Thoracic aorta (tissue), 2 donors: Measurements from ENCODE around the gene CGB7. TPM values are rescaled to one million over a fixed set of nuclear protein-coding genes. Genes with fewer than 3 reads are reported as not detected.
"Not testable (repeated sequence)": the region's sequence is repeated elsewhere in the genome, so short reads cannot be mapped to it uniquely, and the experiment has no call there.

Experiments
- ATAC-seq: fragments of 150-250 bp; one replicate; pipeline ENCODE4 v1.8.0; 2017; ENCODE audit warnings: low read depth; ENCODE audit not compliant: insufficient number of reproducible peaks, low FRiP score
- DNase-seq: peaks from one replicate; pipeline ENCODE4 v3.0.0-alpha.2; 2020; ENCODE audit warnings: low spot score
- H3K27ac ChIP-seq, 2 donors: fragments of 200-600 bp; sonication (generic); 1 replicate in 1 of 2; 2 replicates in 1 of 2; pipeline ENCODE4 v1.5.1; 2016; ENCODE audit warnings: mild to moderate bottlenecking in 2 of 2, moderate library complexity in 2 of 2
- H3K27me3 ChIP-seq: fragments of 200-600 bp; sonication (generic); replicated peaks from 2 replicates; pipeline ENCODE4 v1.6.0; 2016; ENCODE audit warnings: mild to moderate bottlenecking; ENCODE audit not compliant: insufficient read depth
- H3K36me3 ChIP-seq: fragments of 200-600 bp; sonication (generic); one replicate; pipeline ENCODE4 v1.5.1; 2016
- H3K4me1 ChIP-seq, 2 donors: fragments of 200-600 bp; sonication (generic); 1 replicate in 1 of 2; 2 replicates in 1 of 2; pipeline versions ENCODE4 v1.5.1 to v1.6.0; 2016; ENCODE audit warnings: low read depth in 2 of 2, mild to moderate bottlenecking in 1 of 2; ENCODE audit not compliant: control insufficient read depth in 1 of 2
- H3K4me3 ChIP-seq: fragments of 200-600 bp; sonication (generic); 2 replicates; pipeline ENCODE4 v1.5.1; 2016; ENCODE audit warnings: mild to moderate bottlenecking
- H3K9me3 ChIP-seq: fragments of 200-600 bp; sonication (generic); 2 replicates; pipeline ENCODE4 v1.5.1; 2016
- CTCF ChIP-seq: fragments of 200-600 bp; sonication (generic); IDR thresholded peaks from one replicate; pipeline ENCODE4 v1.5.1; 2019; ENCODE audit warnings: antibody characterized with exemption
- total RNA-seq, 2 donors: library from RNA; depleted of rRNA; stranded (reverse); fragments of >200 nt; gene quantifications; one replicate each; pipeline versions ENCODE4 v1.1.0 to v1.2.3, GENCODE V29; 2016

The CGB7 gene
- total RNA-seq, 2 donors from 2014 or later: not detected

DNA sequence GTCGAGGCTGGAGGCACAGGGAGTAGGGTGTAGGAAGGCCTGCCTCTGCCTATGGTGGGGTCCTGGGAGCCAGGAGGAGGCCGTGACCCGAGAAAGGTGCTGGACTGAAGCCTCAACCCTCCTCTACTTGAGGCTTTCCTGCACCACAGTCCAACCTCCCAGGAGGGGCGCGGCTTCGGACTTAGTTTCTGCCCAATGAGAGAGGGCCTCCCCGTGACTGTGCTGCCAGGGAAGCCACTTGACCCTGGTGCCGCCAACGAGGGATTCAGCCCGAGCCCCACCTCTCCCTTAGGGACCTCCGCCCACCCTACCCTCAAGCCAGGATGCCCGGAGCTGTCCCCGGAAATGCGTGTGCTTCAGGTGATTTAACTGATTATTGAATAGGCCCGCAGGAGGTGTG is 33.3 kb downstream of the CGB7 start, which contains the start of gene CGB3:
Gene CGB3, minus strand, starts transcription at position 101 of the 400 bp plus-strand sequence. CDS start 362 bp downstream, outside the sequence.
- not testable (repeated sequence) for H3K4me3 ChIP-seq, ATAC-seq, H3K27ac ChIP-seq, H3K27me3 ChIP-seq, H3K9me3 ChIP-seq, H3K36me3 ChIP-seq, DNase-seq, H3K4me1 ChIP-seq

- H3K4me3 ChIP-seq: no peak overlapping the region
Measured at GRCh38 chr19:49022116-49022515, 35.4 kb downstream of the CGB7 start.

DNA sequence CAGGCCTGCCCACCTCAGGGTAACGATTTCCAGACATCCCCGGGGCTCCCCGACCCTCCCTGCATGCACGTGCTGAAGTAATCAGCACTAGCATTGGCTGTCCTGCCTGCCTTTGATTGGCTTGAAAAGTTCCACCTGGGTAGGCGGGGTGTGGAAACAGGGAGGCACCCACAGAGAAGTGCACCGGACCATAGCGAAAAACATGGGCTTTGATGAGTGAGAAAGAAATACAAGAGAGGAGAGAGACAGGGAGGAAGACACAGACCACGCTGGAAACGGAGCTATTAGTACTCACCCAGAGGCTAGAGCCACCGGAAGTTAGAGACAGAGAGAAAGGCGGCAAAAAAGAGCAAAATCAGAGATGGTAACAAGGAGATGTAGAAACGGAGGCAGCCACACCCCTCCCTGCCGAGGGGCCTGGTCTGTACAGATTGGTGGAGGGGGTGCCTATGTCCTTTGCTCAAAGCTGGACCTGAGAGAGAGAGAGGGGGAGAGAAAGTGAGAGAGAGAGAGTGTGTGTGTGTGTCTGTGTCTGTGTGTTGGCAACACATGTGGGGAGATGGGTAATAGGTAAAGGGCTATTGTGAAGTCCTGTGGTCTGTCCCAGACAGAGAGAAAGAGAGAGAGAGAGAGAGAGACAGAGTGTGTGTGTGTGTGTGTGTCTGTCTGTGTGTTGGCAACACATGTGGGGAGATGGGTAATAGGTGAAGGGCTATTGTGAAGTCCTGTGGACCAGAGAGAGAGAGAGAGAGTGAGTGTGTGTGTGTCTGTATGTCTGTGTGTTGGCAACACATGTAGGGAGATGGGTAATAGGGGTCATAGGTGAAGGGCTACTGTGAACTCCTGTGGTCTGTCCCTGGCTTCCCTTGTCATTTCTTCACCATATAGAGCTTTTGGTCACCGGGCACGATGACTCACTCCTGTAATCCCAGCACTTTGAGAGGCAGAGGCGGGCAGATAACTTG is 36.3 kb downstream of the CGB7 start:
- H3K27me3 ChIP-seq: no peaks in the 10 kb centered on the region
- no peak overlapping the region for H3K27ac ChIP-seq
- TF ChIP-seq CTCF: no peak
- H3K4me1 ChIP-seq: peaks cover 15 to 24% of the 10 kb centered on the region in 2 donors
- no peak for ATAC-seq
- no peak for DNase-seq
- H3K4me3 ChIP-seq: no peak overlapping the region
- no peaks in the 10 kb centered on the region for H3K9me3 ChIP-seq
- no peaks in the 10 kb centered on the region for H3K36me3 ChIP-seq

More at GRCh38 chr19:49022116-49022515, 35.4 kb downstream of the CGB7 start:
- TF ChIP-seq CTCF: no peak
- ATAC-seq: no peak
- H3K36me3 ChIP-seq: no peaks in the 10 kb centered on the region
- no peaks in the 10 kb centered on the region for H3K9me3 ChIP-seq
- DNase-seq: no peak
- H3K4me1 ChIP-seq: peaks cover 15 to 24% of the 10 kb centered on the region in 2 donors
- no peak overlapping the region for H3K27ac ChIP-seq
- no peaks in the 10 kb centered on the region for H3K27me3 ChIP-seq

DNA sequence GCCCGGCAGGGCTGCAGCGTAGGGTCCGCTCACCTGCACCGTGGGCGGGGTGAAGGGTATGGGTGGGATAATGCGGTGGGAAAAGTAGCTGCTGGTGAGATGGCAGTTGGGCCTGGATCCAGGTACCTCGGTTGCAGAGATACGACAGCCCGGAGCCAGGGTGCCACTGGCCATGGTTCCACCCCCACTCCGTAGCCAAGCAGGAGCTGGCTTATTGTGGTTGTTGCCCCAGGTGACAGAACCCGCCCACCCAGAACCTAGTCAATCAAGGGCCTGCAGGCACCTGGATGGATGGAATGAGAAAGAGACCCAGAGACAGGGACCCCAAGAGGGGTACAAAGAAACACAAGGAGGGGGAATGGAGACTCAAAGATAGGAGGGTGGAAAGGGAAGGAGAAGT is 37.2 kb downstream of the CGB7 start:
- ATAC-seq: no peak
- Histone ChIP-seq H3K36me3 (peaks cover 2% of the 10 kb centered on the region), H3K27me3 (no peaks in the 10 kb centered on the region)

DNA sequence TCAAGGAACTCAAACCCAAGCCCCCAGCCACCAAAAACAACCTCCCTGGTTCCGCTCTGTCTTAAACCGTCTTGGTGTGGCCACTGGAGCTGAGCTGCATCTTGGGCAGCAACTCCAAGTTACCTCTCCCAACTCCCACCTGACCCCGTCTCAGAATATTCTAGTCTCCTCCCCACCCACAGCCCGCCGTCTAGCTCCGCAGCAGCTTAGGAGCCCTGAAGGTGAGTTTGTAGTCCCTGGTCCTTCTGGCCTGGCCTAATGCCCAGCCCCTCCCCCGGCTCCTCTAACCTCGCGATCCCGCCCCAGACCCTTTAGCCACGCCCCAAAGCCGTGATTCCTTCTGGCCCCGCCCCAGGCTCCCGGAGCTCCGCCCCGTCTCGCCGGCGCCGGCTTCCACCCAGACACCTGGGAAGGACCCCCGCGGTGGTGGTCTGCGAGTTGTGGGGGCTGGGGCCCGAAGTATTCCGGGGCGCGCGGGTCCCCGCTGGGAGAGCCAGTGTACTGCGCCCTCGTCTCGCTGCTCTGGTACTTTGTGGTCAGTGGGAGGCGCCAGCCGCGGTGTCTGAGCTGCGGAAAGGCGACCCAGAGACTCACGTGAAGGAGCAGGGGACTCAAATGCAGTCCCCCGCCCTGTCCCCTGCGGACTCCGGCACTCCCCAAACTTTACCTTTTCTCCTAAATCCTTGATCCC is 38.2 kb downstream of the CGB7 start:
- H3K36me3 ChIP-seq: peaks cover 5% of the 10 kb centered on the region
- H3K27me3 ChIP-seq: no peaks in the 10 kb centered on the region

More for the DNA sequence above, 37.2 kb downstream of the CGB7 start:
- no peak for DNase-seq
- TF ChIP-seq CTCF: no peak
- no peaks in the 10 kb centered on the region for H3K9me3 ChIP-seq
- H3K27ac ChIP-seq: no peak overlapping the region
- peaks cover 15 to 24% of the 10 kb centered on the region in 2 donors for H3K4me1 ChIP-seq
- no peak overlapping the region for H3K4me3 ChIP-seq

GRCh38 chr19:49018388-49019241 is 38.9 kb downstream of the CGB7 start:
- not testable (repeated sequence) for ATAC-seq, H3K27me3 ChIP-seq, H3K9me3 ChIP-seq, DNase-seq, H3K36me3 ChIP-seq, H3K27ac ChIP-seq
- Histone ChIP-seq H3K4me3 (peak overlapping the region; percentile 73), H3K4me1 (peaks cover 15 to 24% of the 10 kb centered on the region in 2 donors)

More for the DNA sequence above, 38.2 kb downstream of the CGB7 start:
- ATAC-seq: no peak
- no peak for TF ChIP-seq CTCF
- Histone ChIP-seq H3K4me1 (peaks cover 15 to 24% of the 10 kb centered on the region in 2 donors), H3K4me3 (peak overlapping the region; percentile 73), H3K27ac (no peak overlapping the region), H3K9me3 (no peaks in the 10 kb centered on the region)
- no peak for DNase-seq
